PC-9 (cell line): ENCODE data around the gene THAP8. TPM values are rescaled to one million over a fixed set of nuclear protein-coding genes. Genes with fewer than 3 reads are reported as not detected.
"Not testable (repeated sequence)": the region's sequence is repeated elsewhere in the genome, so short reads cannot be mapped to it uniquely, and the experiment has no call there.

Source experiments
- BruUV-seq: library from RNA; stranded (reverse); fragments of 400-500 nt; replicated peaks from 2 replicates; lab custom pipeline; 2021; lab: Mats Ljungman, UMichigan
- CTCF ChIA-PET: fragments of 300-600 bp; sonication (Branson Sonifier 250); formaldehyde crosslinking; loops from one replicate; lab custom pipeline; 2022; ENCODE audit warnings: antibody characterized with exemption; lab: Charles Lee
- POLR2A ChIA-PET: fragments of 300-600 bp; sonication (Branson Sonifier 250); formaldehyde crosslinking; loops from one replicate; lab custom pipeline; 2022; ENCODE audit warnings: antibody characterized with exemption; ENCODE audit not compliant: unreplicated experiment; lab: Charles Lee
- DNase-seq, 2 experiments: peaks; one replicate each; pipeline versions ENCODE4 v3.0.0 to v3.0.0-alpha.2; 2015 to 2022; ENCODE audit warnings: mixed read lengths in 1 of 2
- H2AFZ ChIP-seq: fragments of 200-600 bp; sonication (generic); 2 replicates; pipeline ENCODE4 v1.8.1; 2017; ENCODE audit warnings: antibody characterized with exemption
- H3F3A ChIP-seq: fragments of 200-600 bp; sonication (generic); 2 replicates; pipeline ENCODE4 v1.8.1; 2017; ENCODE audit warnings: antibody characterized with exemption, mild to moderate bottlenecking, low read depth; ENCODE audit not compliant: insufficient read depth
- H3K27ac ChIP-seq: fragments of 200-600 bp; sonication (generic); 2 replicates; pipeline ENCODE4 v1.6.1; 2016; ENCODE audit warnings: mixed run types
- H3K27me3 ChIP-seq: fragments of 200-600 bp; sonication (generic); 2 replicates; pipeline ENCODE4 v1.6.1; 2016; ENCODE audit warnings: low read depth, mixed run types; ENCODE audit not compliant: insufficient read depth
- H3K36me3 ChIP-seq: fragments of 200-600 bp; sonication (generic); 2 replicates; pipeline ENCODE4 v1.6.1; 2016; ENCODE audit warnings: low read depth, mixed run types
- H3K4me1 ChIP-seq: fragments of 200-600 bp; sonication (generic); replicated peaks from 2 replicates; pipeline ENCODE4 v1.6.1; 2016; ENCODE audit warnings: mixed run types; ENCODE audit not compliant: insufficient read depth
- H3K4me2 ChIP-seq: fragments of 200-600 bp; sonication (generic); 2 replicates; pipeline ENCODE4 v1.6.1; 2017; ENCODE audit warnings: mixed run types
- H3K4me3 ChIP-seq: fragments of 200-600 bp; sonication (generic); 2 replicates; pipeline ENCODE4 v1.6.1; 2016; ENCODE audit warnings: mixed run types
- H3K79me2 ChIP-seq: fragments of 200-600 bp; sonication (generic); 2 replicates; pipeline ENCODE4 v1.6.1; 2017; ENCODE audit warnings: low read depth, mixed run types
- H3K9me2 ChIP-seq: fragments of 200-600 bp; sonication (generic); 2 replicates; pipeline ENCODE4 v1.8.1; 2017; ENCODE audit warnings: mild to moderate bottlenecking; ENCODE audit not compliant: insufficient read depth
- H3K9me3 ChIP-seq: fragments of 200-600 bp; sonication (generic); 2 replicates; pipeline ENCODE4 v1.8.1; 2016; ENCODE audit warnings: low read depth; ENCODE audit not compliant: insufficient read depth
- H4K20me1 ChIP-seq: fragments of 200-600 bp; sonication (generic); 2 replicates; pipeline ENCODE4 v1.8.1; 2017; ENCODE audit not compliant: insufficient read depth
- CTCF ChIP-seq: fragments of 200-600 bp; sonication (generic); conservative IDR thresholded peaks from 2 replicates; pipeline ENCODE4 v1.6.1; 2017; ENCODE audit warnings: mixed run types, antibody characterized with exemption, mild to moderate bottlenecking, moderate library complexity
- EZH2 ChIP-seq: fragments of 200-600 bp; sonication (generic); IDR thresholded peaks from 2 replicates; pipeline ENCODE4 v1.8.0; 2017; ENCODE audit warnings: antibody characterized with exemption, low read depth
- intact Hi-C: fragments of 100-400 bp; cut with micrococcal nuclease; formaldehyde crosslinking; loops from one replicate; pipeline ENCODE4 v1.10.0; 2022; ENCODE audit not compliant: unreplicated experiment
- total RNA-seq: library from RNA; stranded (reverse); gene quantifications from 2 replicates; pipeline ENCODE4 v1.2.3, GENCODE V29; 2021

THAP8 gene
- total RNA-seq, 1 experiment from 2014 or later: 5.2 TPM

GRCh38 chr19:36073121-36073876 is 19.2 kb upstream of the THAP8 start:
- CTCF ChIA-PET: no interaction called here
- peaks cover 12% of the 10 kb centered on the region for H4K20me1 ChIP-seq
- no peak overlapping the region for H2AFZ ChIP-seq
- intact Hi-C loops: no loop called here
- H3K79me2 ChIP-seq: no peaks in the 10 kb centered on the region
- POLR2A ChIA-PET: no interaction called here
- no peak overlapping the region for H3K27ac ChIP-seq
- TF ChIP-seq CTCF: no peak
- no peak for TF ChIP-seq EZH2
- H3K4me1 ChIP-seq: peaks cover 14% of the 10 kb centered on the region
- no peaks in the 10 kb centered on the region for H3K27me3 ChIP-seq
- no peaks in the 10 kb centered on the region for H3K9me2 ChIP-seq
- BruUV-seq: no TSS peak
- no peak overlapping the region for H3K4me2 ChIP-seq
- no peak overlapping the region for H3K4me3 ChIP-seq
- no peak for DNase-seq
- 0 out of 2 replicates have a peak, but pooled peaks cover 3% of the 10 kb centered on the region for H3K36me3 ChIP-seq
- no peaks in the 10 kb centered on the region for H3K9me3 ChIP-seq
- peaks cover 25% of the 10 kb centered on the region for H3F3A ChIP-seq

- no peaks in the 10 kb centered on the region for H3K9me2 ChIP-seq
- H3K4me2 ChIP-seq: no peak overlapping the region
- BruUV-seq: no TSS peak
- CTCF ChIA-PET: no interaction called here
- 0 out of 2 replicates have a peak, but pooled peaks cover 3% of the 10 kb centered on the region for H3K36me3 ChIP-seq
- H3F3A ChIP-seq: peaks cover 25% of the 10 kb centered on the region
- intact Hi-C loops: no loop called here
- H3K79me2 ChIP-seq: no peaks in the 10 kb centered on the region
- H3K4me3 ChIP-seq: no peak overlapping the region
- H3K27ac ChIP-seq: no peak overlapping the region
- POLR2A ChIA-PET: no interaction called here
- no peak for DNase-seq
- TF ChIP-seq CTCF (no peak), EZH2 (no peak)
- H2AFZ ChIP-seq: no peak overlapping the region
- no peaks in the 10 kb centered on the region for H3K9me3 ChIP-seq
- peaks cover 12% of the 10 kb centered on the region for H4K20me1 ChIP-seq
- peaks cover 14% of the 10 kb centered on the region for H3K4me1 ChIP-seq
- no peaks in the 10 kb centered on the region for H3K27me3 ChIP-seq
Observed at GRCh38 chr19:36072081-36072480, 18.0 kb upstream of the THAP8 start.

- H3K9me2 ChIP-seq, POLR2A ChIA-PET, H3K36me3 ChIP-seq, H3K4me3 ChIP-seq, intact Hi-C loops, H3K79me2 ChIP-seq, DNase-seq, H3K4me2 ChIP-seq, BruUV-seq, H3K27ac ChIP-seq, H3K27me3 ChIP-seq, H2AFZ ChIP-seq, H3K9me3 ChIP-seq, CTCF ChIA-PET: not testable (repeated sequence)
- Histone ChIP-seq H3F3A (peaks cover 21% of the 10 kb centered on the region), H4K20me1 (peaks cover 12% of the 10 kb centered on the region), H3K4me1 (peaks cover 14% of the 10 kb centered on the region)
Observed at GRCh38 chr19:36068810-36069499, 14.9 kb upstream of the THAP8 start.
